ENCODE data around the gene UBASH3B.
"Not testable (repeated sequence)": the region's sequence is repeated elsewhere in the genome, so short reads cannot be mapped to it uniquely, and the experiment has no call there.

The UBASH3B gene

GRCh38 chr11:122655527-122656072 lies at the start of gene UBASH3B:
UBASH3B (plus strand) TSS chr11:122655722; CDS start chr11:122656050, 328 bp downstream.
- peak; percentile 66 to 70 for DNase-seq (ENCODE audit: low read depth in 2 of 2)

GRCh38 chr11:122607162-122607561 lies 48.4 kb upstream of the UBASH3B start:
- DNase-seq (ENCODE audit: low read depth in 2 of 2) = not testable (repeated sequence)

- no peak for DNase-seq (ENCODE audit: low read depth in 2 of 2)
These were observed 43.2 kb upstream of the UBASH3B start for GRCh38 chr11:122612123-122612824.

GRCh38 chr11:122616718-122617117 lies 38.8 kb upstream of the UBASH3B start:
- no peak for DNase-seq (ENCODE audit: low read depth in 2 of 2)

- no peak for DNase-seq (ENCODE audit: low read depth in 2 of 2)
These were observed 38.2 kb upstream of the UBASH3B start for GRCh38 chr11:122617297-122617696.

GRCh38 chr11:122617926-122618325 lies 37.6 kb upstream of the UBASH3B start:
- DNase-seq (ENCODE audit: low read depth in 2 of 2) = no peak

GRCh38 chr11:122618927-122619326 lies 36.6 kb upstream of the UBASH3B start:
- no peak for DNase-seq (ENCODE audit: low read depth in 2 of 2)

GRCh38 chr11:122619757-122620156 lies 35.8 kb upstream of the UBASH3B start:
- no peak for DNase-seq (ENCODE audit: low read depth in 2 of 2)

GRCh38 chr11:122625501-122625900 lies 30.0 kb upstream of the UBASH3B start:
- not testable (repeated sequence) for DNase-seq (ENCODE audit: low read depth in 2 of 2)

GRCh38 chr11:122625976-122626665 lies 29.4 kb upstream of the UBASH3B start:
- DNase-seq (ENCODE audit: low read depth in 2 of 2) = no peak

- no peak for DNase-seq (ENCODE audit: low read depth in 2 of 2)
These were observed 27.8 kb upstream of the UBASH3B start for GRCh38 chr11:122627745-122628144.

- peak; percentile 48 to 56 for DNase-seq (ENCODE audit: low read depth in 2 of 2)
These were observed 26.5 kb upstream of the UBASH3B start for GRCh38 chr11:122628810-122629555.

GRCh38 chr11:122632181-122632824 lies 23.2 kb upstream of the UBASH3B start:
- DNase-seq (ENCODE audit: low read depth in 2 of 2) = no peak

- peak in 1 of 2 experiments; percentile 39 for DNase-seq (ENCODE audit: low read depth in 2 of 2)
These were observed 22.2 kb upstream of the UBASH3B start for GRCh38 chr11:122633219-122633829.

- DNase-seq (ENCODE audit: low read depth in 2 of 2) = peak; percentile 52 to 63
These were observed 21.0 kb upstream of the UBASH3B start for GRCh38 chr11:122634501-122634900.

GRCh38 chr11:122637541-122637940 lies 18.0 kb upstream of the UBASH3B start:
- no peak for DNase-seq (ENCODE audit: low read depth in 2 of 2)

GRCh38 chr11:122642472-122642922 lies 13.0 kb upstream of the UBASH3B start:
- peak; percentile 49 to 51 for DNase-seq (ENCODE audit: low read depth in 2 of 2)

GRCh38 chr11:122642971-122643370 lies 12.6 kb upstream of the UBASH3B start:
- no peak for DNase-seq (ENCODE audit: low read depth in 2 of 2)

GRCh38 chr11:122645847-122646246 lies 9.7 kb upstream of the UBASH3B start:
- no peak for DNase-seq (ENCODE audit: low read depth in 2 of 2)

- DNase-seq (ENCODE audit: low read depth in 2 of 2) = no peak
These were observed 8.8 kb upstream of the UBASH3B start for GRCh38 chr11:122646549-122647340.
